GM23248 (cell line): Measurements from ENCODE around the gene CYTH4.

ENCODE experiments used
- EZH2 ChIP-seq: fragments of 200-600 bp; sonication (generic); IDR thresholded peaks from 2 replicates; pipeline ENCODE4 v1.6.1; 2018; ENCODE audit warnings: antibody characterized with exemption, mild to moderate bottlenecking; ENCODE audit not compliant: insufficient read depth, poor library complexity, severe bottlenecking
- EZH2phosphoT487 ChIP-seq: fragments of 200-600 bp; sonication (generic); IDR thresholded peaks from 2 replicates; pipeline ENCODE4 v1.6.1; 2018; ENCODE audit warnings: antibody characterized with exemption, moderate library complexity, mild to moderate bottlenecking, low read depth; ENCODE audit not compliant: insufficient read depth

DNA sequence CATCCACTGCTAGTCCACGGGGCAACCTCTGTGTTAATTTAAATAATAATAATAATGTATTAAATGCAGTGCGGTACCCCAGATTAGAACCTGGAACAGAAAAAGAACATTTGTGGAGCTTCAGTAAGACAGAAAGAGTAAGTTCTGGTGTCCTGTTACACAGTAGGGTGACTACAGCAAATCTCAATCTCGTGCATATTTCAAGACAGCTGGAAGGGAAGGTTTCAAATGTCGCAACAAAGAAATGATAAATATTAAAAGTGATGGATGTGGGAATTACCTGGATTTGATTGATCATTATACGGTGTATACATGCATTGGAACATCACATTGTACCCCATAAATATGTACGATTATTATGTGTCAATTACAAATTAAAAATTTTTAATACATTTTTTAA, 36.6 kb upstream of the CYTH4 start:
- no peak for TF ChIP-seq EZH2
- no peak for TF ChIP-seq EZH2phosphoT487
